Measurements from ENCODE around the gene ADCY7.
A peak's percentile ranks its signal among the peaks of the same experiment; 100 is the strongest.

ADCY7 gene

DNA sequence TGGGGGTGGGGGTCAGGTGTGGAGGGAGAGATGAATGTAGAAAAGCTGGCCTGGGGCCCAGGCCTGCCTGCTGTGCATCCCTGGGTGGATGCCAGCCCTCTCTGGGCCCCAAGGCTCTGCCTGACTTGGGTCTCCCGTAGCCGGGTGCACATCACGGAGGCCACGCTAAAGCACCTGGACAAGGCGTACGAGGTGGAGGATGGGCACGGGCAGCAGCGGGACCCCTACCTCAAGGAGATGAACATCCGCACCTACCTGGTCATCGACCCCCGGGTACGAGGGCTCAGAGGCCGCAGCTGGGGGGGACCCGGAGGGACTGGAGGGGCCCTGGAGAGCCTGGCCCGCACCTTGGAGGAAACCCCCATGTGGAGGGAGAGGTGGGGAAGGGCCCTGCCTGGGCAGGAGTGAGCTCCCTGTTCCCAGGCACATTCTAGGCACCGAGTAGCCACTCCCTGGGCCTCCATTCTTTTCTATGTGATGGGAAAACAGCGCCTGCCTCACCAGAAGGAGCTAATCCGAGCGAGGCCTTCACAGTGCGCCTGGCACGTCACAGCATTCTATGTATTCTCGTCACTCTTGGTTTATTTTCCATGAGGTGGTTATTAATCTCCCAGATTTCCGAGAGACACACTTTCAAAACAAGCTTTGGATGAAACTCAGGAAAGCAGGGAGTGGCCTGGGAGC, 34.7 kb downstream of the ADCY7 start:
- DNase-seq: no peak

DNA sequence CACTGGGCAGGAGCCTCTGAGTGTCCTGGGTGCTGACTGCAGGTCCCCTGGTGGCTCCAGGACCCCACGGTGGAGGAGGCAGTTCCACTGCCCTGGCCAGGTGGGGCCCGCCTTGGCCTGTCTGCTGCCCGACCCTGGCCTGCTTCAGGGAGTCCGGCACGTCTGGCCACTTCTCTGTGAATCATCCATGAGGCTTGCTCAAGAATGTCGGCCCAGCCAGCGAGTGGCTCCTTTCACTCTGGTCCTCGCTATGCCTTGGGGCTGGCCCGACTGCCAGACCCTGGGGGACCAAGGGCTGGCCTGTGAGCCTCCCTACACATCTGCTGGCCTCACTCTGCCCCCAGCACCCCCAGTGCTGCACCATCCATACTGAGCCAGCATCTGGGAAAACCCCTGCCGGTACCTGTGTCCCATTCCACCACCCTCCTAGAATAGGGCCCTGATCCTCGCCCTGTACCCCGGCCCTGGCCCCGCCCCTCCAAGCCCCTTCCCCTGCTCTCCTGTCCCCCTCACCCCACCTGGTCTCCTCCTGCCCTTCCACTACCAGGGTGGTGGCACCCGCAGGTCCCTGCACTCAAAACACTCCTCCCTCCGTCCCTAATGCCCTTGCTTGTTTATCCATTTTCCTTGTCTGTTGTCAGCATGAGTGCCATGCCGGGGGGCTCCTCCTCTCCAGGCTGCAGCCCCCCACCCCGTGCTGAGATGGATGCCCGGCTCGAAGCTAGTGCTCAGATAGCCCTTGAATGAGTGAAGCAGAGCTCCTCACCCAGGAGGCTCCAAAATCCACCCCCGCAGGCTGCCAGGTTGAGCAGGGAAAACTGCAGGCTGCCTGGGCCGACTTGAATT, 35.5 kb downstream of the ADCY7 start:
- DNase-seq: no peak

- DNase-seq: no peak
Observed at GRCh38 chr16:50302472-50303005, 36.2 kb downstream of the ADCY7 start.

DNA sequence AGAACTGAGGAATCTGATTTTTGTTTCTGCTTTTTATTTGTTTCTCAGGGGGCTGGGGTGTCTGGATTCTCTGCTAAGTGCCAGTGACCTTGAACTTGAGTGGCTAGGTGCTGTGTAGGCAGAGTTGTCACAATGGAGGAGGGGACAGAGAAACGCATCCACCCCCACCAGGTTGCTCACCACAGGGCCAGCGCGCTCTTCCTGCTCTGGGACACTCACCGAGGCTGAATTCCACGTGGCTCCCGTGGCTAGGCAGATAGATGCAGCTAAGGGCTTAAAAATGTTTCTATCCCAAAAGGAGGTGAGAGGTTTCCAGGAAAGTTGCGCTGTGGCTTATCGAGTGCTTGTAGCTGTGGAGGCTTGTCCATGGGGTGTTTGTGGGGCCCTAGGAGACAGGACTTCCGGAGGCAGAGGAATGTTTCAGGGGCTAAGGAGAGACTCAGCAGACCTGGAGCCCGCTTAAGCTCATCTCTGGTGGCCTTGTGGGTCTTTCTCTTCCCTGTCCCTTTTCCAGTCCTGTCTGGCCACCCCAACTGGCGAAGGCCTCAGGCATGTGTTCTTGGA, 36.8 kb downstream of the ADCY7 start:
- no peak for DNase-seq

GRCh38 chr16:50303605-50304466, 37.5 kb downstream of the ADCY7 start:
- DNase-seq: no peak

GRCh38 chr16:50304467-50305440, 38.4 kb downstream of the ADCY7 start:
- DNase-seq: no peak

DNA sequence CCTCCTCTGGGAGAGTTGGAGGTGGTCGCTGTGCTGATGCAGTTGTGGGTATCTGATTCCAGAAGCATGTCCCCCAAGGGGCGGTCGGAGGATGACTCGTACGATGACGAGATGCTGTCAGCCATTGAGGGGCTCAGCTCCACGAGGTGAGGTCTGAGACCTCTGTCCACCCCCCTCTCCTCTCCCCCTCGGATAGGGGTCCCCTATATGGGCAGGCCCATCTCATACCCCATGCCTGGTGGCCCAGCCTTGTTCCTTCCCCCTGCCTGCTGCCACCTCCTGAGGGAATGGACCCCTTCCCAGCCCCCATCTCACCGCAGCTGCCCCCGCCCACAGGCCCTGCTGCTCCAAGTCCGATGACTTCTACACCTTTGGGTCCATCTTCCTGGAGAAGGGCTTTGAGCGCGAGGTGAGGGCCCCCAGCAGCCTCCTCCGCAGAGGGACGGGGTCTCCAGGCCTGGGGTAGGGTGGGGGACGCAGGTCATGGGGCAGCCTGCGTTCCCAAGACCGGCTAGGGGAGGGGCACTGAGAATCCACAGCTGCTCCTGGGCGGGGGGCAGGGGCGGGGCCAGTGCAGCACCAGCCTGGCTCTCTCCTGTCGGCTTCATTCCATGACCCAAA, 39.2 kb downstream of the ADCY7 start:
- no peak for DNase-seq

GRCh38 chr16:50306287-50306686, 39.9 kb downstream of the ADCY7 start:
- no peak for DNase-seq

- DNase-seq: no peak
Observed at GRCh38 chr16:50308237-50308965, 42.0 kb downstream of the ADCY7 start.

GRCh38 chr16:50309156-50309526, 42.8 kb downstream of the ADCY7 start:
- no peak for DNase-seq

GRCh38 chr16:50309527-50310307, 43.4 kb downstream of the ADCY7 start:
- no peak for DNase-seq

DNA sequence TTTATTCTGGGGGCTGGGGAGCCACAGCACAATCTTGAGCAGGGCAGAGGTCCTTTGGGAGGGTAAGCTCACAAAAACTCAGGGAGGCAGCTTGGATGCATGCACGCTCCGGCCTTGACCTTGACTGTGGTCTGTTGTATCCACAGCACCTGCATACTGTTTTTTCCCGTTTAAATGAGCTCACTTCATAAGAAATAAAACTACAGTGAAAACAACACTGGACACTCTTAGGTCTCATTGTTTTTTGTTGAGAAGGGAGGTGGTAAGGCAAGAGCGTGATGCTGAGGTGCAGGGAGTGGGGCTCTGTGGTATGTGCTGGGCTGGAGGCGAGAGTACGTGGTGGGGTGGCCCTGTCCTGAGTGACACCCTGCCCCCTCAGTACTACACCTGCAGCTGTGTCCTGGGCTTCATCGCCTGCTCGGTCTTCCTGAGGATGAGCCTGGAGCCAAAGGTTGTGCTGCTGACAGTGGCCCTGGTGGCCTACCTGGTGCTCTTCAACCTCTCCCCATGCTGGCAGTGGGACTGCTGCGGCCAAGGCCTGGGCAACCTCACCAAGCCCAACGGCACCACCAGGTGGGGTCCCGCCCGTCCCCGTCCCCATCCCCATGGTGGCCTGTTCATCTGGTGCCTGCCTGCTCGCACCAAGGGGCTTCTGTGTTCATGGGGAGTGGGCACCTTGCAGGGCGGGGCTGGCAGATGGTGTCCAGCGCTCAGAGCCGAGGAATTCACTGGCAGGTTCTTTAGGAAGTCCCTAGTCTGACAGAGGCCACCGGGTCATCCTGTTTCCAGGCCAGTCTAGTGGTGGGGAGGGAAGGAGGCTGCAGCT, 44.2 kb downstream of the ADCY7 start:
- no peak for DNase-seq

DNA sequence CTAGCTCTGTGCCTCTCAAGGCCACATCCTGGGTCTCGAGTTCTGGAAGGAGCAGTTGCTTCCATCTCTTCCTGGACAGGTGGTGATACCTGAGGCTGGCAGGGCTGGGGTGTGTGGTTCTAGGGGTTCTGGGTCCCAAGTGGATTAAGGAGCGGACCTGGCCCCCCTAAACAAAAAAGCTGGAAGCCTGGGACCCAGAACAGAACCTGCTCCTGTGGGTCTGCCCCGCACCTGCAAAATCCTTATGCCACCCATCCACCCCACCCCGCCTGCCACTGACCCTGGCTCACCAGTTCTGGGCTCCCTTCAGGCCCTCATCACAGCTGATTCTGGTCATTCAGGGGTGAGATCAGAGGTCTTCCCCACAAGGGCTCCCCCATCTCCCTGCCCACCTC, 44.8 kb downstream of the ADCY7 start:
- peak; percentile 20 for DNase-seq

DNA sequence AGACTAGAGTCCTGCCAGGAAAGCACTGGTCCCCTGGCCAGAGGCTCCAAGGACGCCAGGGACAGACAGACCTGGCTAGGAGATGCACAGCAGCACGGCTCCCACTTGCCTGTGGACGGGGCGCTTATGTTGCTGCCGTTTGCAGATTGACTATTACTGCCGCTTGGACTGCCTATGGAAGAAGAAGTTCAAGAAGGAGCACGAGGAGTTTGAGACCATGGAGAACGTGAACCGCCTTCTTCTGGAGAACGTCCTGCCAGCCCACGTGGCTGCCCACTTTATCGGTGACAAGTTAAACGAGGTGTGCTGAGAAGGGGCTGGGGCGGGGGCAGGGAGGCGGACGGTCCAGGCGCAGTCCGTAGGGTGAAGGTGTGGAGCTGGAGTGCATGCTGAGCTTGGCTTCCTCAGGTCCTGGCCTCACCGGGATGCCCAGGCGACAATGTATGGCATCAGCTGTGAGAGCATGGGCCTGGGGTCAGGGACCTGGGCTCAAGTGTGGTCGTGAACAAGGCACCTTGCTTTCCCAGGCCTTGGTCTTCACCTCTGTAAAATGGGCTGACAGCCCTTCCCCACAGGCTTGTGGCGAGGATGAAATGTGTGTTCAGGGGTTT, 45.6 kb downstream of the ADCY7 start:
- DNase-seq: no peak

DNA sequence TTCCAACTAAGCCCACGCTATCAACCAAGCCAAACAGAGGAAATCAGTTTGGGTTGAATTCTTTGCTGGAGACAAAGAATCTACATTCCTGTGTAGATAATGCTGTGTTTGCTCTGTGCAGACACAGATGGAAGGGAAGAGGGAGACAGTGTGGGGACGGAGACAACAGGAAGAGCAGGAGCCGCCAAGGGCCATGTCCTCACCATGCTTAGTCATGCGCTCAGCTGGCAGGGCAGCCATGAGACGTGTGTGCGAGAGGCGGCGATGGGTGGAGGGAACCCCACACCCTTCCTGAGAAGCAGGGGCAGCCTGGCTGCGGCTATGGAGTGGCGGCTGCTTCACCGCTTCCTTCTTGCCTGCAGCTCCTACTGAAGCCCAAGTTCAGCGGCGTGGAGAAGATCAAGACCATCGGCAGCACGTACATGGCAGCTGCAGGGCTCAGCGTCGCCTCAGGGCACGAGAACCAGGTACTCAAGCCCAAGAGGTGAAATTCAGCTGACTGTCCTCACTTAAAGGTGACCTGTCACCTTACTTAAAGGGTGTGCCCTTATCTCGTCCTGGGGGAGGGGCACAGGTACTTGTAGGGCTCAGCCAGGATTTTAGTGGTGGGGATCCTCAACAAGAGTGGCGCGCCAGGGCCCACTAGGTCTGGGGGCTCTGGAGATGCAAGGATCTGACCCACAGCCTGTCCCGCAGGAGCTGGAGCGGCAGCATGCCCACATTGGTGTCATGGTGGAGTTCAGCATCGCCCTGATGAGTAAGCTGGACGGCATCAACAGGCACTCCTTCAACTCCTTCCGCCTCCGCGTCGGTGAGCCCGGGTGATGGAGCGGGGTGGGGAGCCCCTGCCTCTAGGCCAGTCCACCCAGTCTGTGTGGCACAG, 47.5 kb downstream of the ADCY7 start:
- peak; percentile 63 for DNase-seq

DNA sequence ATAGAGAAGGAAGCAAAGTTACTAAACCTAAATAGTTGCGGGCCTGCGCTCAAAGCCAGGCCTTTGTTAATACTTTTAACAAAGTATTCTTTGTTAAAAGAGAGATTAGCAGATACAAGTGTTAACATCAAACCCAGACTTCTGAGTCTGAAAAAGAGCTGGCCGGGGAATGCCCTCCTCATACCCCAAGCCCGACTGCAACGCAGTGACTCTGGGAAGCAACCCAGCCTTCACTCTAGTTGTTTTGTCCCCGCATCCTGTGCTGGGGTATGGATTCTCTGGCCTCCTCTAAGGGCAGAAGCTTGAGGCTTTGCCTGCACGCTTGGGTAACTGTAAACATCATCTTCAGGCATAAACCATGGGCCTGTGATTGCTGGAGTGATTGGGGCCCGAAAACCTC, 48.3 kb downstream of the ADCY7 start:
- DNase-seq: no peak

- no peak for DNase-seq
Observed at GRCh38 chr16:50315346-50315997, 49.1 kb downstream of the ADCY7 start.

Data from DMS53 (cell line).